Activated CD8-positive, alpha-beta memory T cell treated with anti-CD3 and anti-CD28 coated beads, Interleukin-2, amount 50 U/mL, for 24 hours (primary cell): Measurements from ENCODE around the gene APRT.
"Not testable (repeated sequence)": the region's sequence is repeated elsewhere in the genome, so short reads cannot be mapped to it uniquely, and the experiment has no call there.

ENCODE experiments used
- DNase-seq: peaks from one replicate; pipeline ENCODE4 v3.0.0-alpha.2; 2020; ENCODE audit errors: extremely low read depth

APRT gene

DNA sequence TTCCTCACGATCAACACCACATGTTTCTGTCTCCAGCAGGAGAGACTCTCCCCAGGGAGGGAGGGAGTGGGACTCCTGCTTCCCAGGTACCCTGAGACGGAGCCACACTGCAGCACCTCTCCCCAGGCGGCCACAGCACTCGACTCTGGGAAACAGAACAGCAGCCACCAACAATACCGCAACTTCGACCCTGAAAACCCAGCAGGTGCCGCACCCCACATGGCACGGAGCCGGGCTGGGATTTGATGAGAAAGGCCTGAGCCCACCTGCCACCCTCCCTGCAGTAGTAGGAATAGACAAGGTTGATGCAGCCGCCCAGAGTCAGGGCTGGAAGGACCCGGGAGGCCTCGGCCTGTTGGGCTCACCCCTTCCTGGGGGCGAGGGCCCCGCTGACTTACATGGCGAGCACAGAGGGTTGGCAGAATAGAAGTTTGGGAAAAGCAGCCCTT is 30.6 kb upstream of the APRT start:
- DNase-seq, result no peak

DNA sequence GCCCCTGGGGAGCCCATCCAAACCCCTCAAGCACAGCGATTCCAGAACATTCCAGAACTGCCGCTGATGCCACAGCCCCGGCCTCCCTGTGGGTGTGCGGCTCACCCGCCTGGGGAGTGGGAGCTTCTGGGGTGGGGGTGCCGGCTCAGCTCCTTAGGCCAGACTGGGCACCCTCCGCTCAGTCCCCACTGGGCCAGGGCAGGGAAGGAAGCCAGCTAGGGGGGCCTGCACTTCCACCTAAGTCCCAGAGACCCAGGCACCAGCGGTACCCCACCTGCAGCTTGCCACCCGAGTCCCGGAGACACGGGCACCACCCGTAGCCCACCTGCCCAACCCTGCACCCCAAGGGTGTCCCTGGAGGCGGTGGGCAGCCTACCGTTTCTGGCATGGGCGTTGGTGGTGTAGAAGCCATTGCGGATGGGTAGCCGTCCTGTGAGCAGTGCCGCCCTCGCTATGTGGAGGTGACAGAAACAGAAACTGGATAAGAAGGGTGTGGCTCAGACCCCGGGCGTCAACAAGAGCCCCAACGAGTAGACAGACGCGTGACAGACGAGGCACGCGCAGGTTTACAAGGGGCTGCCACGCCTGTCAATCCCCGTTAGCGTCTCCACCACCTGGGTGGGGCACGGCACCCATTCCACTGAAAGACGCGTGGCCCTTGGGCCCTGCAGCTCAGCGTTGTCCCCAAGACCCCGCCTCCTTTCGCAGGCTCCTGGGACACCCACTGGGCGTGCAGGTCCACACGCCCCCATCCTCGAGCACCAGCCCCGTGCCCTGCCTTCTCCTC is 30.0 kb upstream of the APRT start:
- DNase-seq, result no peak

DNA sequence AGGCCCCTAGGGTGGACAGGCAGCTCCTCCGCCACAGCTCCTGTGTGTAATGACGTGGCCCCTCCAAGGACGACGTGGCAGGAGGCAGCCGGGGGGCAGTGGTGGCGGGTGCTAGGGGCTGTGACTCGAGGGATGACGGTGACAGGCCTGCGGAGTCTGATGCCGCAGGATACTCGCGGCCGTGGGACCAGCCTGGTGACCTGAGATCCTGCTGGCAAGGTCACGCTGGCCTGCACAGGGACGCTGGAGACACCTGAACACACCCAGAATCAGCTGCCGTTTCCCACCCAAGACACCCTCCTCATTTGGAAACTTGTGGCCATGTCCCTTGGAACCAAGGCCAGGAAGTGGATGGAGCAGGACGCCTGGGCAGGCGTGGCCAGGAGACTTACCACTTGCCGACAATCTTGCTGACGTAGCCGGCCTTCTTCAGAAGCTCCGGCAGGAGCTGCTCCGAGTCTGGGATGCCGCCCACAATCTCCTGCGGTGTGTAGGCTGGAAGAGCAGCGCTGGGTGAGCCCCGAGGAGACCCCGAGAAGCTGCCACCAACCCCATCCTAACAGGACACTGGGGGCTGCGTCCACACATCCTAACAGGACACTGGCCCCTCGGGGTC is 29.0 kb upstream of the APRT start:
- no peak for DNase-seq

DNA sequence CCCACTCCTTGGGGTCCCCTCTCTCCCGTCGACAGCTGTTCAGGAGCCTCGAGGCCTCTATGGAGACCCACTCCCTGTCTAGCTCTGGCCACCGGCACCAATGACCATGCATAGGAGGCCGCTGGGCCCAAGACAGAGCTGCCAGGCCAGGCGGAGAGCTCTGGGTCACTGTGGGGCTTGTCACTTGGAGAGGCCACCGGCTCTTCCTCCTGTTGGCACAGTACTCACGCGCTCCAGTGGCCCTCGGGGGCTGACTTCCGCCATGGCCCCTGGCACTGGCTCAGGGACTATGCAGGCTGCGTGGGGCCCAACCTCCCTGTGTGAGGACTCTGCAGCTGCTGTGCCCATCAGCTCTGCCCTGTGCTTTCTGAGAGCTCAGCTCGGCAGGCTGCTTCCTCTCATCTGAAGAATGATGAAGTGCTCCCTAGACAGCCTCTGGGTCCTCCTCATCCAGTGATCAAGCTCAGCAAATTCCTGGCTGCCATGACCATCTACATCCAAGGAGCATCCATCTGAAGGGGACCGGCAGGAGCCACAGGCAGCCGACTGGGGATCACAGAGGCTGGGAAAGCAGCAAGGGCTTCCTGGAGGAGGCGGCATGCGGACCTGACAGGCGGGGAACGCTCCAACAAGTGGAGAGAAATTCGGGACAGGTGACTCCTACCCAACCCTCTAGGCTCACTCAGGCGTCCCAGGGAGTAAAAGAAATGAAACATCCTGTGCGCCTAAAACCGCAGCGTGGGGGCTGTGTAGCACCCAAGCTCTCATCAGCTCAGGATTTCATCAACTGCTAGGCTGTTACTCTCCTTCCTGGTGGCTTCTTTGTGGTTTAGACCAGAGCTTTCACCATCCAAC is 28.2 kb upstream of the APRT start:
- no peak for DNase-seq

GRCh38 chr16:88839026-88839529 is 27.4 kb upstream of the APRT start:
- no peak for DNase-seq

DNA sequence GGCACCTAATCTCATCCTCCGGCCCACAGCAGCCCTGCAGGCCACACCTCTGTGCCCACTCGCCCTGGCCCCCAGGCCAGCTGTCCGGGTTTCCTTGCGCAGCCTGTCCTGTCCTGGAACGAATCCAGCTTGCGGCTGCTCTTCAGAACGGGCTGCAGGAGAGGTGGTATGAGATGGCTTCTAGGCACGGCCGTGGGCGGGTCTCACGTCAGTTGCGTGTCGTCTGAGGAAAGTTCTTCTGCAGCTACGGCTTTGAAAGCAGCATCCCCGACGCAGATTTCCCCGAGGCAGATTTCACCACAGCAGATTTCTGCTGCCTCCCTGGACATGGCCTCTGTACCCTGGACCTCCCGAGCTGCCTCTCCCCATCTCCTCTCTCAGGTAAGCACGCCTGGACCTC is 26.8 kb upstream of the APRT start:
- DNase-seq, result no peak

- DNase-seq, result no peak
Observed at GRCh38 chr16:88837806-88838205, 26.1 kb upstream of the APRT start.

DNA sequence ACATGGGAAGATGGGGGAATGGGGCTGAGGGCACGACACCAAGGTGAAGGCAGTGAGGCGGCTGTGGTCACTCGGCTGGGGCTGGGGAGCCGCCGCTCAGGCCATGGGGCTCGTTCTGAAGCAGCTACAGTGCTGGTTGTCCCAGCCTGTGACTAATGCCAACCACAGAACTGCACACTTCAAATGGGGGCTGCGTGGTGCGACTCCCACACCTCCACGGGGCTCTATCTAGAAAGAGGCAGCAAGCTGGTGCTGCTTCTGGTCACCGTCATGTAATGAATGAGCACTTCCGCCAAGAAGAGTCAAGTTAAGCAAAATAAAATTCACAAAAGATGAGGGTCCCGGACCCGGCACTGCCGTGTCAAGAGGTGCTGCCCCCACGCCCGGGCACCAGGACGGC is 25.1 kb upstream of the APRT start:
- no peak for DNase-seq

- no peak for DNase-seq
Observed at GRCh38 chr16:88835818-88836217, 24.1 kb upstream of the APRT start.

DNA sequence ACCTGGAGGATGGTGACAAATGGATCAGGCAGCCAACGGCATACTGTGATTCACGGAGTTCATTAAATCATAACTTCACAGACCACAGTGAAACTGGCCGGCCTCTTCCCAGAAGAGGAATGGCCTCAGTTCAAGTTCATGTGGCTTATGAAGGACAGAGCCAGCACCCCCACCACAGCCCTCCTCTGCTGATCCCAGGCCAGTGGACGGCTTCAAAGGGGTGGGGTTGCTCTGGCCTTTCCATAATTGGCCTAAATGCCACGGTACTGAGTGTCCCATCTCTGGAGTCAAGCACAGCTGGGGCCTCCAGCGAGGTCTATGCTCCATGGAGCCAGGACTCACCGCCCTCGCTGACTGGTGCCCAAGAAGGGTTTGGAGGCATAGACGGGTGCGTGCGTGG is 23.7 kb upstream of the APRT start:
- DNase-seq, result no peak

GRCh38 chr16:88834670-88835069 is 22.9 kb upstream of the APRT start:
- DNase-seq, result no peak

DNA sequence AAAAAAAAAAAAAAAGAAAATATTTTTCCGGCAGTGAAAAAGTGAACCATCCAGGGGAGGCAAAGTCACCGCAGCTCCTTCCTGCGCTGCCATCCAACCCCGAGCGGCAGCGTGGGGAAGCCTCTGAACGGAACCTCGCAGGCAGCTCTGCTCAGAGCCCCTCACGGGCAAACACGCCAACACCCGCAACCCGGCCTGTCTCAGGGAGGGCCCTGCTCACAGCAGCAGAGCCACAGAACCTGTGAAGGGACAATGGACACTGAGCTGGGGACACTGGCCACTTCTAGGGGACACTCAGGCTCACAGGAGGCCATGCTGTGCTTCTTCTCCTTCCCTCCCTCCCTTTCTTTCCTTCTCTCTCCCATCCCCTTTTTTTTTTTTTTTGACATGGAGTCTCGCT is 21.4 kb upstream of the APRT start:
- DNase-seq, result no peak

DNA sequence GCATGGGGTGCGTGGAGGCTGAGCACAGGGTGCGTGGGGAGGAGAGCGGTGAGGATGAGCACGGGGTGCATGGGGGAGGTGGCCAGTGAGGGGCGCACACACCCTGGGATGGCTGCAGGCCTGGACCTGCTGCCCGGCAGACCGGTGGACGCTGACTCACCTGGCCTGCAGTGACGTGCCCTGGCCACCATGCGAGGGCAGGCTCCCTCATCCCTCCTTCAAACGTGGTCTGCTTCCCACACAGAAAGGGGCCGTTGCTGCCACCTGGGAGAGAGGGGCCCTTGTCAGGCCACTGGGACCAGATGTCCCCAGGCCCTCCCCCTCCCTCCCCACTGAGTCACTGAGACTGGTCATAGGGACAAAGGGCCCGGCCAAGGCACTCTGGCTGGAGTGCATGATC is 20.1 kb upstream of the APRT start:
- no peak for DNase-seq

GRCh38 chr16:88830783-88831182 is 19.1 kb upstream of the APRT start:
- DNase-seq, result no peak

DNA sequence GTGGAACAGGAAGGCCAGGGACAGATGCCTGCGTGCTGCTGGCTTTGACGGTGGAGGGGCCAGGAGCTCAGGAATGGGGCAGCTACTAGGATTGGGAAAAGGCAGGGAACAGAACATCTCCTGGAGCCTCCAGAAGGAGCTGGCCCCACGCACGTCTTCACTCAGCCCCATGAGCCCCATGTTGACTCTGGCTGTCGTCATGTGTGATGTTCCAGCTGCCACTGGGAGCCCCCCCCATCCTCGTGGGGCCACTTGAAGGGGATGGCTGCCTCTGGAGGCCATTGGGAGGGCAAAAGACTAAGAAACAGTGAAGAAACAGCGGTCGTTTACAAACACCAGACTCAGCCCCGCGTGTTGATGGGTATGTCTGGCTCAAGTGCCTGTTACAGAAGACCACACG is 18.5 kb upstream of the APRT start:
- DNase-seq, result no peak

DNA sequence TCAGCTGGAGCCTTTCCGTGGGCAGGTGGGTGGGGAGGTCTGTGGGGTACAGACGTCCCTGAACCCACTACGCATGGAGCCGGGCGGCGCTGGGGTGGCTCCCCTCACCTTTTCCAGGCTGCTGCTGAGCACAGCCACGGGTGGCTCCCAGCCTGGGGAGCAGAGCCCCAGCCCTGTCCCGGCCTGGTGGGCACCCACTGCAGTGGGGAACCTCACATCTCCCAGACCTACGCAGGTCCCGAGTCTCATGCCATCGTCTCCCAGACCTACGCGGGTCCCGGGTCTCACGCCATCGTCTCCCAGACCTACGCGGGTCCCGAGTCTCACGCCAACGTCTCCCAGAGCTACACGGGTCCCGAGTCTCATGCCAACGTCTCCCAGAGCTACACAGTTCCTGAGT is 17.0 kb upstream of the APRT start:
- DNase-seq, result no peak

DNA sequence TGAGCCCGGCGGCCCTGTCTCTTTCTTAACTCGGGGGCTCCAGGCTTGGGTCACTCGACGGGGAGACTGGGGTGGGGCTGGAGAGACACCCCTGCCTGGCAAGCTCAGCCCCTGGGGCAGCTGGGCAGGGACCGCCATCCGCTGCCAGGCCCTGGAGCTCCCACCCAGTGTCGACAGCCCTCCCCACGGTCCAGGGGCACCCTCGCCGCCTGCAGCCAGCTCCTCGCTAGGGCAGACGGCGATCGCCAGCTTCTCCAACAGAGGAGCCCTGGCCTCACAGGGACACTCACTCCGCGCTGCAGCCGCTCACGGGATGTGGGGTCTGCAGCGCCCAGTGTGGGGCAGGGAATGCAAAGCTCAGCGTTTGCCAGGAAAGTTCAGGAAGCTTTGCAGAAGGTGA is 16.0 kb upstream of the APRT start:
- DNase-seq, result no peak

DNA sequence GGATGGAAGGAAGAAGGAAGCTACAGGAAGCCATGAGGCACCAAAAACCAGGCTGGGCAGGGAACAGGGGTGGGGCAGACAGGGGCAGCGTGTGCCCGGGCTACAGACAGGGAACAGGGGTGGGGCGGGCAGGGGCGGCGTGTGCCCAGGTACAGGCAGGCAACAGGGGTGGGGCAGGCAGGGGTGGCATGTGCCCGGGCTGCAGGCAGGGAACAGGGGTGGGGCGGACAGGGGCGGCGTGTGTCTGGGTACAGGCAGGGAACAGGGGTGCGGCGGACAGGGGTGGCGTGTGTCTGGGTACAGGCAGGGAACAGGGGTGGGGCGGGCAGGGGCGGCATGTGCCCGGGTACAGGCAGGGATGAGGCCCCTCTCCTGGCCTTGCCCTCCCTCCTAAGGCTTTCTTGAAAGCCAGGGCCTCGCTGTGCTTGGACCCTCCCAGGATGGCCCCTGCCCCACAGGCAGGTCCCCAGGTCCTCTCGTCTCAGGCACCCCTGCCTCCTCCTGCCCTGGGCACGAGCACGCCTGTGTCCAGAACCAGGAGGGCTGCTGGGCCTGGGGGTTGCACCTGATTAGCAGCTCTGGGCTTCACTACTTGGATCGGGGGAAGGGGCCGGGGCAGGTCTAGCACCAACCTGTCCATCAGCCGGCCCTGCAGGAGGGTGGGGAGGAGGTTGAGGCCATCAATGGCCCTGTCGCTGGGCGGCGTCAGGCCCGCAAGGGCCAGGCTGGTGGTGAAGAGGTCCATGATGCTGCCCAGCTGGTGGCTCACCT is 14.5 kb upstream of the APRT start:
- DNase-seq, result no peak

DNA sequence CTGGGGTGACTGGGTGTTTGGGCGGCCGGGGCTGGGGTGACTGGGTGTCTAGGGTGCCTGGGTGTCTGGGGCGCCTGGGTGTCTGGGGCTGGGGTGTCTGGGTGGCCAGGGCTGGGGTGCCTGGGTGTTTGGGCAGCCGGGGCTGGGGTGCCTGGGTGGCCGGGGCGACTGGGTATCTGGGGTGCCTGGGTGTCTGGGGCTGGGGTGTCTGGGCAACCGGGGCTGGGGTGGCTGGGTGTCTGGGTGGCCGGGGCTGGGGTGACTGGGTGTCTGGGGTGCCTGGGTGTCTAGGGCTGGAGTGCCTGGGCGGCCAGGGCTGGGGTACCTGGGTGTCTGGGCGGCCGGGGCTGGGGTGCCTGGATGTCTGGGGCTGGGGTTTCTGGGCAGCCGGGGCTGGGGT is 13.4 kb upstream of the APRT start:
- no peak for DNase-seq

- no peak for DNase-seq
Observed at GRCh38 chr16:88824256-88825077, 12.7 kb upstream of the APRT start.

DNA sequence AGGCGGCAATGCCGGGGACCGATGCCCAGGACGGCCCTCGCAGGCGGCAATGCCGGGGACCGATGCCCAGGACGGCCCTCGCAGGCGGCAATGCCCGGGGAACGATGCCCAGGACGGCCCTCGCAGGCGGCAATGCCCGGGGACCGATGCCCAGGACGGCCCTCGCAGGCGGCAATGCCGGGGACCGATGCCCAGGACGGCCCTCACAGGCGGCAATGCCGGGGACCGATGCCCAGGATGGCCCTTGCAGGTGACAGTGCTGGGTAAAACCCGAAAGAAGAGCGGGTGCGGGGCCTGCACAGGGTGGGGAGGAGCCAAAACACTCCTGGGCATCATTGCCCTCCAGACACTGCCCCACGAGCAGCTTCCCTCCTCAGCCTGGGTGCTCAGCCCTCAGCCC is 11.9 kb upstream of the APRT start:
- DNase-seq, result not testable (repeated sequence)
